Breast epithelium (tissue), 3 donors: ENCODE measurements around the gene CFAP54.

Experiments used
- CTCF ChIP-seq, 3 donors: fragments of 450-650 bp; IDR thresholded peaks; one replicate each; pipeline ENCODE4 v1.5.1; 2016 to 2017; ENCODE audit warnings: antibody characterized with exemption in 3 of 3, mild to moderate bottlenecking in 3 of 3, moderate library complexity in 3 of 3
- POLR2A ChIP-seq: fragments of 450-650 bp; IDR thresholded peaks from one replicate; pipeline ENCODE4 v1.6.1; 2016; ENCODE audit warnings: antibody characterized with exemption, mild to moderate bottlenecking, moderate library complexity

DNA sequence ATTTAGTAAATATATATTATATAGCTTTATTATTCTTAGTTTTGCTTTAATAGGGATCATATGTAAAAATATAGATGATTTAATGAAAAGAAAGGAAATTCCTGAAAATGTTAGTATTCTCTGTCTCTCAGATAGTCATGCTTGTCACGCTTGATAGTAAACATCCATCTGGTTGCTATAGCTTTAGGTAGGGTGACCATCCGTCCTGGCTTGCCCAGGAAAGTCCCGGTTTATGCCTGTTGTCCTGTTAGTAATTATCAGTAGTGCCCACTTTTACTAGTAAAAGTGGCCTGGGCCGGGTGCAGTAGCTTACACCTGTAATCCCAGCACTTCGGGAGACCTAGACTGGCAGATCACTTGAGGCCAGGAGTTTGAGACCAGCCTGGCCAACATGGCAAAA lies 23.8 kb downstream of the CFAP54 start:
- TF ChIP-seq CTCF (IDR thresholded peaks at IDR 0.05) (no peak), POLR2A (no peak)
